GM12878 (cell line): ENCODE data around the gene FBXL2. TPM values are rescaled to one million over a fixed set of nuclear protein-coding genes. Genes with fewer than 3 reads are reported as not detected.

Source experiments
- ATAC-seq: fragments of 200-7000 bp; cut with Tn5 transposase; 3 replicates; pipeline ENCODE4 v1.9.1; 2020; ENCODE audit warnings: mild to moderate bottlenecking, moderate library complexity
- BruUV-seq: library from RNA; stranded (reverse); fragments of 400-500 nt; replicated peaks from 2 replicates; lab custom pipeline; 2021; lab: Mats Ljungman, UMichigan
- CTCF ChIA-PET: fragments of 300-600 bp; sonication (Branson Sonifier 250); formaldehyde crosslinking; extraction: SDS; loops from one replicate; lab custom pipeline; 2021; ENCODE audit warnings: inconsistent platforms; lab: Yijun Ruan, JAX
- POLR2A ChIA-PET: fragments of 350-600 bp; formaldehyde crosslinking; extraction: SDS; loops from one replicate; lab custom pipeline; 2021; ENCODE audit warnings: inconsistent platforms; lab: Charles Lee
- RAD21 ChIA-PET: fragments of 300-600 bp; sonication (Branson Sonifier 250); formaldehyde crosslinking; loops from one replicate; lab custom pipeline; 2023; ENCODE audit warnings: antibody characterized with exemption; ENCODE audit not compliant: unreplicated experiment; lab: Charles Lee
- SMC1A ChIA-PET: fragments of 300-600 bp; sonication (Branson Sonifier 250); formaldehyde crosslinking; loops from one replicate; lab custom pipeline; 2023; ENCODE audit not compliant: unreplicated experiment, uncharacterized antibody; lab: Charles Lee
- DNase-seq: peaks from one replicate; pipeline ENCODE4 v3.0.0-alpha.2; 2011; ENCODE audit warnings: low read depth, low spot score
- FAIRE-seq: peaks from 3 replicates; lab custom pipeline; 2011; peaks lifted over from hg19 to GRCh38; lab: Jason Lieb, UNC
- H2AFZ ChIP-seq: 2 replicates; pipeline ENCODE4 v1.6.0; 2011; ENCODE audit warnings: low read depth, low read length, control low read depth; ENCODE audit not compliant: control insufficient read depth
- H3K27ac ChIP-seq: 2 replicates; pipeline ENCODE4 v1.5.1; 2011; ENCODE audit warnings: control low read depth; ENCODE audit not compliant: control insufficient read depth, insufficient read depth
- H3K27me3 ChIP-seq, 2 experiments: replicated peaks in 1 of 2; 2 replicates each; pipeline versions ENCODE4 v1.6.0 to v1.6.1; 2011; ENCODE audit warnings: low read length in 1 of 2; ENCODE audit not compliant: control insufficient read depth in 2 of 2, insufficient read depth in 2 of 2
- H3K36me3 ChIP-seq, 2 experiments: 2 replicates each; pipeline ENCODE4 v1.5.1; 2011; ENCODE audit warnings: low read length in 1 of 2; ENCODE audit not compliant: control insufficient read depth in 2 of 2, insufficient read depth in 2 of 2
- H3K4me1 ChIP-seq: 2 replicates; pipeline ENCODE4 v1.6.1; 2011; ENCODE audit warnings: mild to moderate bottlenecking, low read length, moderate library complexity, mixed read lengths; ENCODE audit not compliant: control insufficient read depth, insufficient read depth
- H3K4me2 ChIP-seq: 2 replicates; pipeline ENCODE4 v1.6.0; 2011; ENCODE audit warnings: control low read depth; ENCODE audit not compliant: control insufficient read depth, insufficient read depth
- H3K4me3 ChIP-seq: fragments of 200-600 bp; sonication (generic); 2 replicates; pipeline ENCODE4 v1.5.1; 2016
- H3K79me2 ChIP-seq: 2 replicates; pipeline ENCODE4 v1.6.0; 2011; ENCODE audit warnings: low read length; ENCODE audit not compliant: control insufficient read depth, insufficient read depth
- H3K9ac ChIP-seq: 2 replicates; pipeline ENCODE4 v1.8.0; 2011; ENCODE audit warnings: low read length, control low read depth, mixed read lengths; ENCODE audit not compliant: control insufficient read depth, insufficient read depth
- H3K9me3 ChIP-seq: replicated peaks from 3 replicates; pipeline ENCODE4 v1.5.1; 2011; ENCODE audit warnings: mild to moderate bottlenecking, low read length; ENCODE audit not compliant: control insufficient read depth, insufficient read depth
- H4K20me1 ChIP-seq: 2 replicates; pipeline ENCODE4 v1.6.0; 2011; ENCODE audit not compliant: control insufficient read depth, insufficient read depth
- ASH2L ChIP-seq: fragments of 300-600, 200-600 bp; sonication (generic); IDR thresholded peaks from 2 replicates; pipeline ENCODE4 v1.6.1; 2017; ENCODE audit warnings: low read depth, mild to moderate bottlenecking, borderline replicate concordance
- BACH1 ChIP-seq: fragments of 450-650 bp; IDR thresholded peaks from 2 replicates; pipeline ENCODE4 v1.6.1; 2017; ENCODE audit warnings: mild to moderate bottlenecking, borderline replicate concordance
- CBFB ChIP-seq: IDR thresholded peaks from 2 replicates; pipeline ENCODE4 v1.6.1; 2016; ENCODE audit warnings: antibody characterized with exemption, low read depth
- CREB1 ChIP-seq: IDR thresholded peaks from 2 replicates; pipeline ENCODE4 v1.6.1; 2012; ENCODE audit warnings: low read depth, mild to moderate bottlenecking, inconsistent platforms
- EZH2 ChIP-seq: IDR thresholded peaks from 2 replicates; pipeline ENCODE4 v1.6.1; 2012; ENCODE audit warnings: low read depth, mild to moderate bottlenecking, control low read depth, inconsistent platforms, low read length, borderline replicate concordance; ENCODE audit not compliant: control insufficient read depth
- NFYA ChIP-seq: IDR thresholded peaks from 2 replicates; pipeline ENCODE4 v1.6.1; 2011; ENCODE audit warnings: low read depth, mild to moderate bottlenecking, low read length, improper control_type of control experiment, borderline replicate concordance
- NR2C2 ChIP-seq: IDR thresholded peaks from 2 replicates; pipeline ENCODE4 v1.6.1; 2011; ENCODE audit warnings: borderline replicate concordance, low read depth; ENCODE audit not compliant: control insufficient read depth, insufficient read length
- RB1 ChIP-seq: fragments of 450-650 bp; formaldehyde crosslinking; IDR thresholded peaks from 2 replicates; pipeline ENCODE4 v1.6.1; 2017; ENCODE audit warnings: mild to moderate bottlenecking, borderline replicate concordance
- RELA ChIP-seq: fragments of 450-650 bp; IDR thresholded peaks from 2 replicates; pipeline ENCODE4 v1.8.0; 2014; ENCODE audit warnings: borderline replicate concordance; ENCODE audit not compliant: partially characterized antibody
- REST ChIP-seq: IDR thresholded peaks from 2 replicates; pipeline ENCODE4 v1.6.1; 2012; ENCODE audit warnings: mild to moderate bottlenecking, low read depth, low read length
- SIN3A ChIP-seq: IDR thresholded peaks from 2 replicates; pipeline ENCODE4 v1.6.1; 2012; ENCODE audit warnings: low read depth, low read length, improper control_type of control experiment
- SKIL ChIP-seq: fragments of 450-650 bp; IDR thresholded peaks from 2 replicates; pipeline ENCODE4 v1.6.1; 2017; ENCODE audit warnings: mild to moderate bottlenecking, low read depth, inconsistent platforms; ENCODE audit not compliant: poor library complexity, severe bottlenecking
- YY1 ChIP-seq: IDR thresholded peaks from 2 replicates; pipeline ENCODE4 v1.6.1; 2011; ENCODE audit warnings: low read depth, mild to moderate bottlenecking, low read length
- ZNF274 ChIP-seq: IDR thresholded peaks from one replicate; pipeline ENCODE4 v1.8.0; 2011; ENCODE audit not compliant: insufficient read length, insufficient read depth
- ZZZ3 ChIP-seq: IDR thresholded peaks from 2 replicates; pipeline ENCODE4 v1.6.1; 2011; ENCODE audit warnings: low read depth; ENCODE audit not compliant: control insufficient read depth, insufficient read length
- WGBS: methylation state at CpG from one replicate; pipeline ENCODE4 v1.1.6; 2016; ENCODE audit warnings: low lambda C conversion rate; ENCODE audit not compliant: insufficient replicate concordance, insufficient coverage; ENCODE audit errors: missing lambda C conversion rate; 5-methylcytosine and 5-hydroxymethylcytosine counted together
- in situ Hi-C: fragments of 300-500 bp; cut with MboI; formaldehyde crosslinking; loops from 9 replicates; pipeline ENCODE4 v1.14.3; 2018; ENCODE audit warnings: mixed read lengths
- intact Hi-C: fragments of 100-400 bp; cut with micrococcal nuclease; formaldehyde crosslinking; loops from one replicate; pipeline ENCODE4 v1.14.2; 2022; ENCODE audit not compliant: unreplicated experiment
- polyA plus RNA-seq, 11 experiments: library from polyadenylated mRNA; depleted of rRNA in 4 of 11; unstranded in 6 of 11; stranded (reverse) in 5 of 11; fragments of >200 nt; fragmentation: Nextera tagmentation in 4 of 11; fragmentation: Illumina TruSeq in 1 of 11; extraction: Ambion mirVana in 4 of 11; extraction: Trizol in 1 of 11; gene quantifications; 1 replicate in 1 of 11; 2 replicates in 10 of 11; pipeline versions ENCODE4 v1.2.1 to v1.2.3, GENCODE V29; 2011 to 2016; ENCODE audit warnings: inconsistent platforms in 2 of 11, missing spikeins in 2 of 11, low read depth in 1 of 11
- total RNA-seq, 4 experiments: library from RNA; depleted of rRNA in 3 of 4; stranded (reverse); fragments of >200 nt in 3 of 4; fragmentation: Illumina TruSeq in 1 of 4; extraction: Trizol in 1 of 4; gene quantifications; 2 replicates each; pipeline versions ENCODE4 v1.2.1 to v1.2.3, GENCODE V29; 2013 to 2021

The FBXL2 gene
- total and polyA plus RNA-seq, 10 of the 15 experiments (the other 5 are each of a cell fraction or from before 2014, with no cell fraction given), result 0.04 to 0.72 (median 0.15) TPM; not detected in 1

GRCh38 chr3:33260104-33260503 lies 17.1 kb upstream of the FBXL2 start:
- no peak for TF ChIP-seq CREB1
- TF ChIP-seq ZZZ3, result no peak
- TF ChIP-seq YY1, result no peak
- TF ChIP-seq RELA, result no peak
- no peak for TF ChIP-seq RB1
- no peak for TF ChIP-seq NR2C2
- no peak for TF ChIP-seq ZNF274
- no peak for TF ChIP-seq REST
- TF ChIP-seq SKIL, result no peak
- no peak for TF ChIP-seq ASH2L
- TF ChIP-seq NFYA, result no peak
- TF ChIP-seq EZH2, result no peak
- no peak for TF ChIP-seq CBFB
- no peak for TF ChIP-seq SIN3A
- no peak for TF ChIP-seq BACH1
- ChIA-PET RAD21 (no interaction called here), SMC1A (no interaction called here), CTCF (no interaction called here), POLR2A (interaction anchor here (0.5 kb wide), 1 partner anchor 591 kb away, joined by 4 read pairs; no protein-coding TSS in a partner anchor)
- ATAC-seq, result no peak
- intact Hi-C loops, result no loop called here
- no TSS peak for BruUV-seq
- in situ Hi-C loops, result no loop called here
- H2AFZ ChIP-seq, result no peak overlapping the region
- no peak overlapping the region for H3K4me3 ChIP-seq
- H3K79me2 ChIP-seq, result no peaks in the 10 kb centered on the region
- no peak for DNase-seq
- no peaks in the 10 kb centered on the region for H3K27me3 ChIP-seq
- WGBS, result 50% methylated on average over 5 of the region's 5 CpGs
- no peak overlapping the region for H3K4me2 ChIP-seq
- no peaks in the 10 kb centered on the region for H3K4me1 ChIP-seq
- H4K20me1 ChIP-seq, result no peaks in the 10 kb centered on the region
- no peaks in the 10 kb centered on the region for H3K36me3 ChIP-seq
- no peaks in the 10 kb centered on the region for H3K9me3 ChIP-seq
- no peak for FAIRE-seq
- H3K9ac ChIP-seq, result no peak overlapping the region
- no peak overlapping the region for H3K27ac ChIP-seq
